HuH-7.5 (cell line): ENCODE results near the gene EP300.
"Not testable (repeated sequence)": the region's sequence is repeated elsewhere in the genome, so short reads cannot be mapped to it uniquely, and the experiment has no call there.

Experiments
- DNase-seq: peaks from one replicate; pipeline ENCODE4 v3.0.0; 2011; ENCODE audit warnings: low spot score

EP300 gene

GRCh38 chr22:41085842-41086241, 6.5 kb upstream of the EP300 start:
- no peak for DNase-seq

- peak; percentile 95 for DNase-seq
Measured at GRCh38 chr22:41091132-41092022, 1.0 kb upstream of the EP300 start.

- DNase-seq, result peak; percentile 45
Measured at GRCh38 chr22:41092847-41093411, 537 bp downstream of the EP300 start.

GRCh38 chr22:41094041-41094593, 1.7 kb downstream of the EP300 start:
- DNase-seq, result peak; percentile 41

GRCh38 chr22:41096391-41096790, 4.0 kb downstream of the EP300 start:
- DNase-seq, result no peak

- no peak for DNase-seq
Measured at GRCh38 chr22:41096841-41097240, 4.4 kb downstream of the EP300 start.

GRCh38 chr22:41099036-41099435, 6.6 kb downstream of the EP300 start:
- no peak for DNase-seq

- DNase-seq, result no peak
Measured at GRCh38 chr22:41106122-41106968, 14.0 kb downstream of the EP300 start.

GRCh38 chr22:41106969-41107325, 14.6 kb downstream of the EP300 start:
- DNase-seq, result not testable (repeated sequence)

- DNase-seq, result no peak
Measured at GRCh38 chr22:41110968-41111367, 18.6 kb downstream of the EP300 start.

GRCh38 chr22:41116342-41116741, 23.9 kb downstream of the EP300 start:
- no peak for DNase-seq

GRCh38 chr22:41117127-41117965, 25.0 kb downstream of the EP300 start:
- DNase-seq, result no peak

- DNase-seq, result no peak
Measured at GRCh38 chr22:41123151-41123550, 30.8 kb downstream of the EP300 start.

GRCh38 chr22:41124086-41124485, 31.7 kb downstream of the EP300 start:
- DNase-seq, result no peak

- DNase-seq, result no peak
Measured at GRCh38 chr22:41127451-41127850, 35.1 kb downstream of the EP300 start.

GRCh38 chr22:41128606-41129005, 36.2 kb downstream of the EP300 start:
- no peak for DNase-seq

- DNase-seq, result no peak
Measured at GRCh38 chr22:41132550-41132949, 40.2 kb downstream of the EP300 start.

- no peak for DNase-seq
Measured at GRCh38 chr22:41140365-41140957, 48.1 kb downstream of the EP300 start.

- not testable (repeated sequence) for DNase-seq
Measured at GRCh38 chr22:41145921-41146320, 53.5 kb downstream of the EP300 start.

- DNase-seq, result no peak
Measured at GRCh38 chr22:41146573-41146972, 54.2 kb downstream of the EP300 start.

- DNase-seq, result no peak
Measured at GRCh38 chr22:41147722-41148121, 55.3 kb downstream of the EP300 start.
